GM12873 (cell line): ENCODE measurements around the gene ASIC4.

Experiments
- TF ChIP-seq, protein P1 (sequence below): IDR thresholded peaks from 2 replicates; pipeline ENCODE4 v1.5.1; 2012; ENCODE audit warnings: low read depth, mild to moderate bottlenecking, moderate library complexity, low read length, control low read depth; ENCODE audit not compliant: insufficient read depth; ENCODE audit errors: missing control alignments

The ASIC4 gene

DNA sequence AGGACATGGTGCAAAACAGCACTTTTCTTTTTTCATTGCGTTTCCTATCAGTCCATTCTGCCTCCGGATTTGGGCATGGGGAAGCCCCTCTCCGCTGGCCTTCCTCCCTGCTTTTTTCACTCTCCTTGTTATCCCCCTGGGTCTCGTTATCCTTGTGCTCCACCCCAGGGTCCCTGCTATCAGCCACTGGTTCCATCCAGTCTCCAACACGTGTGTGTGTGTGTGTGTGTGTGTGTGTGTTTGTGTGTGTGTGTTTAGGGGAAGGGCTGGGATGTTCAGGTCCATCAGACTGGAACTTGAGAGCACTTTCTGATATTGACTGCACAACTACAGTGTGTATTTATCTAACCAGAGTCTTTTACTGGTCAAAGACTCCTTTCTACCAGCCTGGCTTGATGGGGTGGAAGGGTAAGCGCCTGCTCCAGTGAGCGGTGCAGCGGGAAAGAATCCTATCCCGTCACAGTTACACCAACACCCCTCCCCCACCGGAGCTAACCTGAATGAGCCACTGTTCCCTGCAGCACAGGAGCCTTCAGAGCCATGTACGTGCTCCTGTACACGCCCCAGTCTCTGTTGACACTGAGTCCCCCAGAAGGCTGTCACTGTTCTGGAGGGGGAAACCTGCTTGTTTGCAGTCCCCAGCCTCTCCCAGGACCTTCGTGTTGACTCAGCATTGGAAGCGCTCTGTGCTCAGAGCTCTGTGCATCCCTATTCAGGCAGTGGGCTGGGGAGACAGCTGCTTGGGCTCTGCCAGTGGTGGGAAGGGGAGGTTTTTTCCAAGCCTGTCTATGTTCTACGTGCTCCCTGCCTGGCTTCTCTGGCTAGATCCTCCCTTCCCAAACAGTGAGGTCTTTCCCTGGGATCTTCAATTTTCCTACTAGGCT is 62.5 kb downstream of the ASIC4 start:
- TF ChIP-seq, protein P1, sequence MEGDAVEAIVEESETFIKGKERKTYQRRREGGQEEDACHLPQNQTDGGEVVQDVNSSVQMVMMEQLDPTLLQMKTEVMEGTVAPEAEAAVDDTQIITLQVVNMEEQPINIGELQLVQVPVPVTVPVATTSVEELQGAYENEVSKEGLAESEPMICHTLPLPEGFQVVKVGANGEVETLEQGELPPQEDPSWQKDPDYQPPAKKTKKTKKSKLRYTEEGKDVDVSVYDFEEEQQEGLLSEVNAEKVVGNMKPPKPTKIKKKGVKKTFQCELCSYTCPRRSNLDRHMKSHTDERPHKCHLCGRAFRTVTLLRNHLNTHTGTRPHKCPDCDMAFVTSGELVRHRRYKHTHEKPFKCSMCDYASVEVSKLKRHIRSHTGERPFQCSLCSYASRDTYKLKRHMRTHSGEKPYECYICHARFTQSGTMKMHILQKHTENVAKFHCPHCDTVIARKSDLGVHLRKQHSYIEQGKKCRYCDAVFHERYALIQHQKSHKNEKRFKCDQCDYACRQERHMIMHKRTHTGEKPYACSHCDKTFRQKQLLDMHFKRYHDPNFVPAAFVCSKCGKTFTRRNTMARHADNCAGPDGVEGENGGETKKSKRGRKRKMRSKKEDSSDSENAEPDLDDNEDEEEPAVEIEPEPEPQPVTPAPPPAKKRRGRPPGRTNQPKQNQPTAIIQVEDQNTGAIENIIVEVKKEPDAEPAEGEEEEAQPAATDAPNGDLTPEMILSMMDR: no peak

DNA sequence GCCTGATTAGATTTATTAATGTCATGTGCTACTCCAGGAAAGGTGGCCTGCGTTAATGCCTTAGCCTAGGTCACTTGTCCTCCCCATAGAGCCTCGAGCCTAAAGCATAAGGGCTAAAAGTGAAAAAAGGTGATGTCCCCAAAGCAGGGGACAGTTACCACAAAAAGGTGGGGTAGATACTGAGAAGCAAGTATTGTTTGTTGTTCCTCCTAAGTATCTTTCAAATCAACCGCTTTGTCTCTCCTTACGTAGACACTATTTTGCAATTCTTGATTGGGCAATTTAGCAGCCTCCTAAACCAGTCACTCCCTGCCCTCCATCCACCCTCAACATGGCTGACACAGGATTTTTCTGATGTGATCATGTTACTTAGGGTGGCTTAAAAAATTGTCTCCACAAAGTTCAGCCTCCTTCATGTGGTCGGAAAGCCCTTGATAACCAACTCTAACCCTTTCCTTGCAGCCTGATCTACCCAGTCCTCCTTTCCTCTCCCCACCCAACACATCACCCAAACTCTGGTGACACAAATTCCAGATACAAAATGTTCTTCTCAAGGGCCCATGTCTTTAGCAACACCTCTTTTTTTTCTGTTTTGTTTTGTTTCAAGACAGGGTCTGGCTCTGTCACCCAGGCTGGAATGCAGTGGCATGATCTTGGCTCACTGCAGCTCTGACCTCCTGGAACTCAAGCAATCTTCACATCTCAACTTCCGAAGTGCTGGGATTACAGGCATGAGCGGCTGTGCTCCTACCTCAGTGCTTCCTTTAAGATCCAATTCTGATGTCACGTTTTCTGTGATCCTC is 64.7 kb downstream of the ASIC4 start:
- TF ChIP-seq, protein P1: no peak

DNA sequence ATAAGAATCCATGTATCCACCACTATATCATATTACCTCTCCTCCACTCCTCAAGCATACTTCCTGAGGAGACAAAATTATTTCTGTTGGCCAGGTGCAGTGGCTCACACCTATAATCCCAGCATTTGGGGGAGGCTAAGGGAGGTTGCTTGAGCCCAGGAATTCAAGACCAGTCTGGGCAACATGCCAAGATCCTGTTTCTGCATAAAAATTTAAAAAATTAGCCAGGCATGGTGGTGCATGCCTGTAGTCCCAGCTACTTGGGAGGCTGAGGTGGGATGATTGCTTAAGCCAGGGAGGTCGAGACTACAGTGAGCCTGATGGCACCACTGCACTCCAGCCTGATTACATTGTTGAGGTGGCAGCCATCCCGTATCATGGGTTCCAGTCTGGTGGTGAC is 67.1 kb downstream of the ASIC4 start:
- TF ChIP-seq, protein P1: no peak
